ENCODE data around the gene SLC25A24.

SLC25A24 gene

GRCh38 chr1:108100148-108100547 is 100.0 kb downstream of the SLC25A24 start:
- no peak for DNase-seq (ENCODE audit: low spot score)

- no peak for DNase-seq (ENCODE audit: low spot score)
Measured at GRCh38 chr1:108097018-108097417, 103.1 kb downstream of the SLC25A24 start.

GRCh38 chr1:108096089-108096488 is 104.1 kb downstream of the SLC25A24 start:
- DNase-seq (ENCODE audit: low spot score) = no peak

GRCh38 chr1:108089477-108089876 is 110.7 kb downstream of the SLC25A24 start:
- DNase-seq (ENCODE audit: low spot score) = no peak

- no peak for DNase-seq (ENCODE audit: low spot score)
Measured at GRCh38 chr1:108085628-108086027, 114.5 kb downstream of the SLC25A24 start.

GRCh38 chr1:108084866-108085477 is 115.2 kb downstream of the SLC25A24 start:
- no peak for DNase-seq (ENCODE audit: low spot score)

Measured in hematopoietic multipotent progenitor cell treated with erythropoietin and hydrocortisone succinate and interleukin-3 and kit ligand, for 15 days (in vitro differentiated cells).